CD1c-positive myeloid dendritic cell (primary cell): ENCODE measurements around the gene FAM187B.
"Not testable (repeated sequence)": the region's sequence is repeated elsewhere in the genome, so short reads cannot be mapped to it uniquely, and the experiment has no call there.

Source experiments
- DNase-seq: peaks from one replicate; pipeline ENCODE4 v3.0.0-alpha.2; 2016; ENCODE audit errors: extremely low spot score

Gene FAM187B

GRCh38 chr19:35213663-35214632 lies 14.6 kb downstream of the FAM187B start:
- peak; percentile 96 for DNase-seq

GRCh38 chr19:35212241-35212640 lies 16.3 kb downstream of the FAM187B start:
- DNase-seq = no peak

GRCh38 chr19:35211545-35212230 lies 16.9 kb downstream of the FAM187B start:
- DNase-seq = peak; percentile 59

- DNase-seq = no peak
These were observed 18.9 kb downstream of the FAM187B start for GRCh38 chr19:35209646-35210045.

GRCh38 chr19:35208121-35208520 lies 20.4 kb downstream of the FAM187B start:
- no peak for DNase-seq

GRCh38 chr19:35207391-35207871 lies 21.1 kb downstream of the FAM187B start:
- DNase-seq = no peak

GRCh38 chr19:35206855-35207254 lies 21.7 kb downstream of the FAM187B start:
- DNase-seq = no peak

- DNase-seq = peak; percentile 22
These were observed 22.2 kb downstream of the FAM187B start for GRCh38 chr19:35206379-35206778.

- DNase-seq = no peak
These were observed 22.7 kb downstream of the FAM187B start for GRCh38 chr19:35205733-35206323.

GRCh38 chr19:35204799-35205732 lies 23.5 kb downstream of the FAM187B start:
- DNase-seq = peak; percentile 90

GRCh38 chr19:35202722-35203688 lies 25.5 kb downstream of the FAM187B start:
- no peak for DNase-seq

GRCh38 chr19:35199481-35199880 lies 29.1 kb downstream of the FAM187B start:
- DNase-seq = no peak

- not testable (repeated sequence) for DNase-seq
These were observed 31.7 kb downstream of the FAM187B start for GRCh38 chr19:35196861-35197260.

- no peak for DNase-seq
These were observed 32.7 kb downstream of the FAM187B start for GRCh38 chr19:35195830-35196229.

GRCh38 chr19:35194012-35194984 lies 34.2 kb downstream of the FAM187B start:
- DNase-seq = no peak

GRCh38 chr19:35184884-35185283 lies 43.7 kb downstream of the FAM187B start:
- DNase-seq = no peak

- no peak for DNase-seq
These were observed 44.3 kb downstream of the FAM187B start for GRCh38 chr19:35184267-35184666.

GRCh38 chr19:35181387-35181786 lies 47.2 kb downstream of the FAM187B start:
- DNase-seq = no peak

GRCh38 chr19:35179830-35180229 lies 48.7 kb downstream of the FAM187B start:
- no peak for DNase-seq
